GM12801 (cell line): ENCODE results near the gene TMEM150C.

Experiments
- TF ChIP-seq, protein P1 (sequence below): IDR thresholded peaks from one replicate; pipeline ENCODE4 v1.5.1; 2011; ENCODE audit warnings: control low read depth; ENCODE audit not compliant: insufficient read length; ENCODE audit errors: extremely low read depth

TMEM150C gene

GRCh38 chr4:82524570-82525152, 37.1 kb downstream of the TMEM150C start:
- TF ChIP-seq, protein P1, sequence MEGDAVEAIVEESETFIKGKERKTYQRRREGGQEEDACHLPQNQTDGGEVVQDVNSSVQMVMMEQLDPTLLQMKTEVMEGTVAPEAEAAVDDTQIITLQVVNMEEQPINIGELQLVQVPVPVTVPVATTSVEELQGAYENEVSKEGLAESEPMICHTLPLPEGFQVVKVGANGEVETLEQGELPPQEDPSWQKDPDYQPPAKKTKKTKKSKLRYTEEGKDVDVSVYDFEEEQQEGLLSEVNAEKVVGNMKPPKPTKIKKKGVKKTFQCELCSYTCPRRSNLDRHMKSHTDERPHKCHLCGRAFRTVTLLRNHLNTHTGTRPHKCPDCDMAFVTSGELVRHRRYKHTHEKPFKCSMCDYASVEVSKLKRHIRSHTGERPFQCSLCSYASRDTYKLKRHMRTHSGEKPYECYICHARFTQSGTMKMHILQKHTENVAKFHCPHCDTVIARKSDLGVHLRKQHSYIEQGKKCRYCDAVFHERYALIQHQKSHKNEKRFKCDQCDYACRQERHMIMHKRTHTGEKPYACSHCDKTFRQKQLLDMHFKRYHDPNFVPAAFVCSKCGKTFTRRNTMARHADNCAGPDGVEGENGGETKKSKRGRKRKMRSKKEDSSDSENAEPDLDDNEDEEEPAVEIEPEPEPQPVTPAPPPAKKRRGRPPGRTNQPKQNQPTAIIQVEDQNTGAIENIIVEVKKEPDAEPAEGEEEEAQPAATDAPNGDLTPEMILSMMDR: no peak

DNA sequence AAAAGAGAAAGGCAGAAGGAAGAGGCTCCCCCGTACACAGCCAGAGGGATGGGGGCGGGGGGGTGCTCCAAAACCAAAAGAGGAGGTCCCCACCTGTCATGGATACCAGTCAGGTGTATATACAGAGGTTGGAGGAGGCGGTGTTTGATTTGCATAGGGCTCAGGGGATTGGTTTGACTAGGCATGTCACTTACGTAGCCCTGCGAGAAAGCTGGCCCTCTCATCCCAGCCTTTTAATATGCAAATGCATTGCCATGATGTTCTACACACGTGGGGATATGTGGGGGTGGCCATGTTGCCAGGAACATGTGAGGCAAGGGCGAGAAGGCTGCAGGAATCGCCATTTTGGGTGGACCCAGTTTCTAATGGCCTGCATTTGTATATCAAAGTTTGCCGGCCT, 38.6 kb downstream of the TMEM150C start:
- TF ChIP-seq, protein P1: no peak

DNA sequence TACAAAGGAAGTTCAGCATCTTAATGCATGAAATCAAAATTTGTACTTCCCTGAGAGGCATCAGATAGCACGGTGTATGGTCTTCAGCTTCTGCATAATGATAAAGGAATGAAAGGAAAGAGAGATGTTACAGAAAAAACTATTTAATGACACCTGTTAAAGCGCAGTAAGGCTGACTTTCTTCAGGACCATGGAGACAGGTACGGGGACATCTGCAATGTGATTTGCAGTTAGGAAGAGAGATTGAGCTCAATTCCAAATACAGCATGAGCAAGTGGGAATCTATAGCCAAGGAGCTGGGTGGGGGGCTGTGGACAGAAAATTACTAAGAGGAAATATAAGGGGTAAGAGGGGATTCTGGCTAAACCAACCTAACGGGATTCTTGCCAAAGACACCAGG, 39.3 kb downstream of the TMEM150C start:
- TF ChIP-seq, protein P1: no peak

DNA sequence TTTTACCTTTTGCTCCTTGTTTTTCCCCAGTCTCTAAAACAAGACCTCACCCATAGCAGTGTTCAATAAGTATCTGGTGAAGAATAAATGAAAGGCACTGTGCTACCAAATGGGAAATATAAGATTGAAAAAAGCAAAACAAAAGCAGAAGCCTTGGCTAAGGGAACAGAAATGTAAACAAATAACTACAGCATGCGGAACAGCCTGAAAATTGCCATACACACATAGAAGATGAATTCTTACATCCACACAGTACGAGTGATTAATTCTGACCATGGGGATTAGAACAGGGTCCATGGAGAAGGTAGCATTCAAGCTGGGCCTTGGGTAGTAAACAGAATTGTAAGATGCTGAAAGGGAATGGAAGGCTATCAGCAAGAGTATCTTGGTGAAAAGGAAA, 40.5 kb downstream of the TMEM150C start:
- TF ChIP-seq, protein P1: no peak

DNA sequence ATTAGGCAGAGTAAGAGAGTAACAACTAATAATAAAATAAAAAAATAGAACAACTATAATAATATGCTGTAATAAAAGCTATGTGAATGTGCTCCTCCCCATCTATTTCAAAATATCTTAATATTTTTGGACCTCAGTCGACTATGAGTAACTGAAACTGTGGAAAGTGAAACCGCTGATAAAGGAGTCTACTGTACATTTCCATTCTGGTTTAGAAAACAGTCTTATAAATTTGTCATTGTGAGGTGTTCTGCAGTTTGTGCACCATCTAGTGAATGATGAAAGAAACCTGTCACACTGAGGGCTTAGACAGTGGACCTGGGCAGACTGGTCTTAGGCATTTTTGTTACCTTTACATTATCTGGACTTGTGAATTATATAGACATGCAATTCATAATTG, 42.0 kb downstream of the TMEM150C start:
- TF ChIP-seq, protein P1: no peak

DNA sequence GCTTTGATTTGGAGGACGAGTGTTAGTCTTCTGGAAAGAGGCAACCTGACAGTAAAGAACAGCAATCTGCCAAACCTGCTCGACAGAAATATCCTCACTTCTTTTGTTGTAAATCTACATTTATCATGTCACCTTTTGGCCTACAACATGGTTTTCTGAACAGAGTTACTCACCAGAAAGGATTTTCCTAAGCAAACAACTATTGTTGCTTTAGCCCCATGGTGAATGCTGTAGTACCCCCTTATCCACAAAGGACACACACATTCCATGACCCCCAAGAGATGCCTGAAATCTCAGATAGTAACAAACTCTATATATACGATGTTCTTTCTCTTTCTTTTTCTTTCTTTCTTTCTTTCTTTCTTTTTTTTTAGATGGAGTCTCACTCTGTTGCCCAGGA, 42.7 kb downstream of the TMEM150C start:
- TF ChIP-seq, protein P1: no peak

DNA sequence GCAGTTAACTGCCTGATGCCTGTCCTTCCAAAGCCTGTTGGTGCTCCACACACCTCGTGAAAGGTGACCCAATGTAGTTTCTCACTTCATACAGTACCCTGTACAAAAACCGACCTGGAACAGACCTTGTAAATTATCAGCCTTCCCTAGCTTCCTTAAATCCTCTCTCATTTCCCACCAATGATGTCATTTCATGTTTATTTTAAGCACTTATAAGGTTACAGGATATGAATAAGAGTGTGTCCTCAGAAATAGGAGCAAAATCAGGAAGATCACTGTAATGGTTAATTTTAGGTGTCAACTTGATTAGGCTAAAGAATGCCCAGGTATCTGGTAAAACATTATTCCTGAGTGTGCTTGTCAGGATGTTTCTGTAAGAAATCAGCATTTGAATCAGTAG, 44.7 kb downstream of the TMEM150C start:
- TF ChIP-seq, protein P1: no peak
